Measurements from ENCODE around the gene PLPP7.
"Not testable (repeated sequence)": the region's sequence is repeated elsewhere in the genome, so short reads cannot be mapped to it uniquely, and the experiment has no call there.

The PLPP7 gene

GRCh38 chr9:131289301-131290035 lies at the start of gene PLPP7:
Gene PLPP7, plus strand, starts transcription at chr9:131289723. Its CDS starts 275 bp downstream, at chr9:131289998.
- DNase-seq (ENCODE audit: low read depth in 3 of 3, low spot score in 1 of 3) = no peak

DNA sequence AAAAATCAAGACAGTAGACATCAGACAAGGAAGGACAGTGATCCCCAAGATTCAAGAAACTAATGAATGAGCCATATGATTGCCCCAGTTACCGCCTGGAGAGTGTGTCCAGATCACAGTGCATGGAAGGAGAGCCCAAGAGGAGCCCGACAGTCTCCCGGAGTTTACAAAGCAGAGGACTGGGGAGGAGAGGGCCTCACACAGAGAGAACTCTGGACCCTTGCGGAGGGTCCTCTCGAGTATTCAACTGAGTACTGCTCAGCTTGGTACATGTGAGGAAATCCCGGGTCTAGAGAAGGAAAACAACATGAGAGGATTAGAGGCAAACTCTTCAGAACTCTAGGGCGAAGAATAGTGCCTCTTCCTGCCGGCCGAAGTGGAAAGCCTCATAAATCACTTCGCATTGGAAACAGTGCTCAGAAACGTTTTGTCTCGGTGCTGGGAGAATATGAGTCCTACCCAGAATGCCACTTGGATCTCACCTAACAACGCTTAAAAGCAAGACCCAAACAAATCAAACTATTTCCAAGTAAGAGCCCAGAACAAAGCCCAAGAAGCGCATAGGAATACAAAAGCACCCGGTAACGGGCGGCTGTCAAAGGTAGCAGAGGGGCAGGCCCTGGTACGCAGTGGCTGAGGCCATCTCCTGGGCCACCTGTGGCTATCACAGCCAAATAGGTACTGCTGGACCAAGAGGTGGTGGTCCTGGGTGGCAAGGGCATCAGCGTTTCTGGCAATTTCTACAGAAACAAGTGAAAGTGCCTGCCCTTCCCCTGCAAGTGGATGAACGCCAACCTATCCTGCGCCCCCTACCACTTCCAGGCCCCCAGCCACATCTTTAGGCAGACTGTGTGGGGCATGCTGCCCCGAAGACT lies 49.2 kb upstream of the PLPP7 start:
- no peak for DNase-seq (ENCODE audit: low read depth in 3 of 3, low spot score in 1 of 3)

DNA sequence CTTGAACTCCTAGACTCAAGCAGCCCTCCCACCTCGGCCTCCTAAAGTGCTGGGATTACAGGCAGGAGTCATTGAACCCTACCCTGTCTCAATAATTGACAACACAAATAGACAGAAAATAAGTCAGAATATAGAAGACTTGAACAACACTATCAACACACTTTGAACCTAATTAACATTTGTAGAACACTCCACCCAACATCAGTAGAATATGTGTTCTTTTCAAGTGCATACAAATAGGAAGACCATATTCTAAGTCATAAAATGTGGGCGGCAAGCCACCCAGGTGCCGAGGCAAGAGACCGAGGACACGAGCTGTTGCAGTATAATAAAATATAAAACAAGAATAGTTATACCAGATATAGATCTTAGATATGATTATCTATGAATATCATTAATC lies 45.2 kb upstream of the PLPP7 start:
- DNase-seq (ENCODE audit: low read depth in 3 of 3, low spot score in 1 of 3) = not testable (repeated sequence)

- no peak for DNase-seq (ENCODE audit: low read depth in 3 of 3, low spot score in 1 of 3)
Observed at GRCh38 chr9:131246618-131247017, 42.9 kb upstream of the PLPP7 start.

DNA sequence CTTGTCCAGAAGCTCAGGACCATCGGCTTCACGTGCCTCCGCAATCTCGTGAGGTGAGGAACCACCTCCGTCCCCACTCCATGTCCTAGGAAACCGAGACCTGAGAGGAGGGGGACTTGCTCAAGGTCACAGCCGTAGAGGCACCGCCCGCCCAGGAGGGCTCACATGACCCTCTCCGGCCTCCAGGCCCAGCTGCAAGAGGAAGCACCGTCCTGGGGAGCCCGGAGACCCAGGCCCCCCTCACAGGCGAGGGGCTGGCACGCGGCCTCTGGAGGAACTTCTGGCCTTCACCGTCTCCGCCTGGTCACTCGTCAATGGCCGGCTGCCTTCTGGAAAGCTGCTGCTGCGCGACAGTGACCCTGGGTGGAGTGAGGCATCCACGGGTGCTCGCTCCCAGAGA lies 37.4 kb upstream of the PLPP7 start:
- DNase-seq (ENCODE audit: low read depth in 3 of 3, low spot score in 1 of 3) = no peak

GRCh38 chr9:131253891-131254491 lies 35.5 kb upstream of the PLPP7 start:
- DNase-seq (ENCODE audit: low read depth in 3 of 3, low spot score in 1 of 3) = no peak

GRCh38 chr9:131254626-131255025 lies 34.9 kb upstream of the PLPP7 start:
- DNase-seq (ENCODE audit: low read depth in 3 of 3, low spot score in 1 of 3) = no peak

DNA sequence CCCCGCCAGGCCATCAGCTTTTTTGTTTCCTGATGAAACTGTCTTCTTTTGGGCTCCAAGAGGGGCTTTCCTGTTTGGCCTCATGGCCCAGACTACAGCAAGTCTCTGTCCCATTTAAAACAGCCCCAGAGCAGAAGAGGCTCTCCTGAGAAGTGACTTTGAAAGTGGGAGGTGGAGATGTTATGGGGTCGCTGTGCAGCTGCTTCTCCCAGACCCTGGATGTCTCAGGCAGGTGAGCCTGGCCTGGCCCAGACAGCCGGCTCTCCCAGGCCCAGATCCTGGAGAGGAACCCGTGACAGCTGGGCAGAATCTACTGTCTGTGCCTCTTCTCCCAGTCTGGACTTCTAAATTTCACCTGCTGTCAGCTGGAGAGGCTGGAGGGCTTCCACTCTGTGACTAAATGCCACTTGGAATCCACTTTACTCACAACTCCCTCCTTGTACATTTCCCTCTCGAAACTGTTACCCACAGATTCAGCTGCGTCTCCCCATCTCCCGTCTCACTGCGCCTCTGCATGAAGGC lies 33.8 kb upstream of the PLPP7 start:
- no peak for DNase-seq (ENCODE audit: low read depth in 3 of 3, low spot score in 1 of 3)

- no peak for DNase-seq (ENCODE audit: low read depth in 3 of 3, low spot score in 1 of 3)
Observed at GRCh38 chr9:131257266-131258025, 32.1 kb upstream of the PLPP7 start.

DNA sequence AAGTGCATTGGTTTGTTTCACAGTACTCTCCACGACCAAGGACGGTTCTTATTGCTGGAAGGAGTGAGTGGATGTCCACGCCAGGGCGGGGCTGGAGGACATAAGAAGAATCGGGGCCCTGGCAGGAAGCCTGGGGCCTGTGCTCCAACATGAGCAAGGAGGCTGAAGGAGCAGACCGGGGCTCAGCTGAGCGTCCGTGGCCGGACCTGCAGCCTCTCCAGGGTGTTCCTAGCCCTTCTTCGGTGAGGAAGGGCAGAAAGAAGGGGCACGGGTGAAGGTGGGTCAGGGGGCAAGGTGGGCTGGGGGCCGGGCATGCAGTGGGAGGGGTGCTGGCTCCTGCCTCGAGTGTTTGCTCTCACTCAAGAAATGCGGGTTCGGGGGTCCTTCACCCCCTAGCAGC lies 31.3 kb upstream of the PLPP7 start:
- no peak for DNase-seq (ENCODE audit: low read depth in 3 of 3, low spot score in 1 of 3)

- DNase-seq (ENCODE audit: low read depth in 3 of 3, low spot score in 1 of 3) = no peak
Observed at GRCh38 chr9:131258698-131259431, 30.7 kb upstream of the PLPP7 start.

DNA sequence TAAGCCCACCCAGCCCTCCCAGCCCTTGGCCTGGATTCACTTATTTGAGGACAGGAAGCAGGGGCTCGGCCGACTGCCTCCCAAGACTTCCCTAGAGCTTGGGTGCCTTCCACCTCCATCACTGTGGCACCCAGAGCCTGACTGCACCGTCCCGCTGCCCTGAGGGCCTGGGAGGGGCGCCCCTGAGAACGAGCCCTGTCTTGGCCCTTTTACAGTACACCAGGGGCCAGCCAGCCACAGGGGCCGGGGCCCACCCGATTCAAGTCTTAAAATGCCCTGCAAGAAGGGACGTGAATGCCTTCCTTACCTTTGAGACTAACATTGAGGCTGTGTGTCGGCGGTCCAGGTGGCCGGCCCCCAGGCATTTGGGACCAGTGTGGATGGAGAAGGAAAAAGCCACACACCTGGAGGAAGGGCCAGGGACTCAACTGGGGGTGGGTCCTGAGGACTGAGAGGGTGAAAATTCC lies 30.1 kb upstream of the PLPP7 start:
- DNase-seq (ENCODE audit: low read depth in 3 of 3, low spot score in 1 of 3) = no peak

GRCh38 chr9:131259916-131260597 lies 29.5 kb upstream of the PLPP7 start:
- DNase-seq (ENCODE audit: low read depth in 3 of 3, low spot score in 1 of 3) = no peak

GRCh38 chr9:131260751-131261452 lies 28.6 kb upstream of the PLPP7 start:
- DNase-seq (ENCODE audit: low read depth in 3 of 3, low spot score in 1 of 3) = no peak

DNA sequence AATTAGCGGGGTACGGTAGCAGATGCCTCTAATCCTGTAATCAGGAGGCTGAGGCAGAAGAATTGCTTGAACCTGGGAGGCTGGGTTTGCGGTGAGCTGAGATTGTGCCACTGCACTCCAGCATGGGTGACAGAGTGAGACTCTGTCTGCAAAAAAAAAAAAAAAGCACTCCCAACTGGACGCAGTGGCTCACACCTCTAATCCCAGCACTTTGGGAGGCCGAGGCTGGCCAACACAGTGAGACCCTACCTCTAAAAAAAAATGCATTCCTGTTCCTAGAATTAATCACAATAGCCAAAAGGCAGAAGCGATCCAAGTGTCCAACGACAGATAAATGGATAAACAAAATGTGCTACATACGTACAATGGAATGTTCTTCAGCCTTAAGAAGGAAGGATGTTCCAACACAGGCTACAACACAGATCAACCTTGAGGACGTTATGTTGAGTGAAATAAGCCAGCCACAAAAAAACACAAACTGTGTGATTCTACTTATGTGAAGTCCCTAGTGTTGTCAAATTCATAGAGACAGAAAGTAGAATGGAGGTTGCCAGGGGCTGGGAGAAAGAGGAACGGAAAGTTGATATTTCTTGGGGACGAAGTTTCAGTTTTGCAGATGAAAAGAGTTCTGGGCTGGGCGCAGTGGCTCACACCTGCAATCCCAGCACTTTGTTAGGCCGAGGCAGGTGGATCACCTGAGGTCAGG lies 27.0 kb upstream of the PLPP7 start:
- DNase-seq (ENCODE audit: low read depth in 3 of 3, low spot score in 1 of 3) = no peak

DNA sequence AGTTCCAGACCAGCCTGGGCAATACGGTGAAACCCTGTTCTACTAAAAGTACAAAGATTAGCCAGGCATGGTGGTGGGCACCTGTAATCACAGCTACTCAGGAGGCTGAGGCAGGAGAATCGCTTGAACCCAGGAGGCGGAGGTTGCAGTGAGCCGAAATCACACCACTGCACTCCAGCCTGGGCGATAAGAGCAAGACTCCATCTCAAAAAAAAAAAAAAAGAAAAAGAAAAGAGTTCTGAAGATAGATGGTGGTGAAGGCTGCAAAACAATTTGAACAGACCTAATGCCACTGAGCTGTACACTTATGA lies 26.5 kb upstream of the PLPP7 start:
- not testable (repeated sequence) for DNase-seq (ENCODE audit: low read depth in 3 of 3, low spot score in 1 of 3)

DNA sequence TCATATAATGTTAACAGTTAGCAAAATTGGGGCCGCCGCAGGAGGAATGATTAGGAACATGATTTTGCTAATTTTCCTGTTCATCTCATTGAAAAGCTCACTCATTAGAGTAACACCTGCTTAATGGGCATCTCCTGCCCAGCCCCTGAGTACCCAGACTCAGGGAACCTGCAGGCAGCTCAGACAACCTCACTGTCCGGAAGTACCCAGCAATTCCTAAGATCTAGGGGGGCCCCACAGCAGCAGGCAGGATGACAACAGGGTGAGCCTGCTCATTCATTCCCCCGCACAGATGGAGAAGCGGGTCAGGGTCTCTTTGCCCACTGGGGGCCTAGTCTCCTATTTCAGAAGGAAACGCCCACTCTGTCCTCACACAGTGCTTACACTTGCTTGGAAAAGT lies 25.8 kb upstream of the PLPP7 start:
- no peak for DNase-seq (ENCODE audit: low read depth in 3 of 3, low spot score in 1 of 3)

DNA sequence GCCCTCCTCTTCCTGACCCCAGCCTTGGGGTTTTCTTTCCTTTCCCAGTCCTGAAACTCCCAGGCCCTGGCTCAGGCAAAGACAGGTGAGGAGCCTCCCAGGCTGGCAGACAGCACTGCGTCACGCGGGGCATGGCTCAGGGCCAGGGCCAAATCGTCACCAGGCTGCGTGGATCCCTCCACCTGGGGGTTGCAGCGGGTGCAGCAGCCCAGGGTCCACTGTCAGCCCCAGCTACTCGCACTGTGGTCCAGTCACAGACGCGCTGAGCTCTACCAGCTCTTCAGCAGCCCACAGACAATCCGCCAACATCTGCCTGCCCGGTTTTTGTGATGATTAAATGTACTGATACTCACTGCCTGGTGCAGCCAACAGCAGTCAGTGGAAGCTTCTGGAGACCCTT lies 25.3 kb upstream of the PLPP7 start:
- DNase-seq (ENCODE audit: low read depth in 3 of 3, low spot score in 1 of 3) = no peak
